GDM1 (cell line): ENCODE results near the gene KCNG2.

Experiments
- DNase-seq: peaks from one replicate; lab custom pipeline; 2025; lab: John Stamatoyannopoulos, UW

Gene KCNG2

DNA sequence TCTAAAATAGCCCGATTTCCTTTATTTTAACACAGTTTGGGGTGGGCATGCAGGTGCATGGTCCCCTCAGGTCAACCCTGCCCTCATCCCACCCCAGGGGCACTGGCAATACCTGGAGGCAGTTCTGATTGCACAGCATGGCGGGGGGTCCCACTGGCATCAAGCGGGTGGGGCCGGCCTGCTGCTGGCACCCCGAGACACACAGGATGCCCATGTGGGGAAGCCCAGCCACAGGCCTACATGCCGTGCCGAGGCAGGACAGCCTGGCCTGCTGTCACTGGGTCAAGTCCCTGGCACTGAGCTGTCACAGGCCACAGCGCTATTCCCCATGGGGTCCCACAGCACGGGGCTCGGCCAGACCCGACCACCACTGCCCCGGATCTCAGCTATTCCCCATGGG lies 11.9 kb upstream of the KCNG2 start:
- no peak for DNase-seq

DNA sequence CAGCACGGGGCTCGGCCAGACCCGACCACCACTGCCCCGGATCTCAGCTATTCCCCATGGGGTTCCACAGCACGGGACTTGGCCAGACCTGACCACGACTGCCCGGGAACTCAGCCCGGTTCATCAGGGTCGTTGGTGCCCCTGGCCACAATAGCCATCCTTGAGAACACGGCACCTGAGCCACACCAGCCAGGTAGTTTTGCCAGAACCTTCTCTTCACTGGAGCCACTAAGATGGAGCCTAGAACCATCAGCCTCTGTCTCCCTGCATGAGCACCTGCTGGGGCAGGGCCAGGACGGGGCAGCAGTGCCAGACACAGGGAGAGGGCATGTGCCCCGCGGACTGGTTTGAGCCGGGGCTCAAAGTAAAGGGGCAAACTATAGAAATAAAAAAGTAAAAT lies 11.4 kb upstream of the KCNG2 start:
- no peak for DNase-seq

DNA sequence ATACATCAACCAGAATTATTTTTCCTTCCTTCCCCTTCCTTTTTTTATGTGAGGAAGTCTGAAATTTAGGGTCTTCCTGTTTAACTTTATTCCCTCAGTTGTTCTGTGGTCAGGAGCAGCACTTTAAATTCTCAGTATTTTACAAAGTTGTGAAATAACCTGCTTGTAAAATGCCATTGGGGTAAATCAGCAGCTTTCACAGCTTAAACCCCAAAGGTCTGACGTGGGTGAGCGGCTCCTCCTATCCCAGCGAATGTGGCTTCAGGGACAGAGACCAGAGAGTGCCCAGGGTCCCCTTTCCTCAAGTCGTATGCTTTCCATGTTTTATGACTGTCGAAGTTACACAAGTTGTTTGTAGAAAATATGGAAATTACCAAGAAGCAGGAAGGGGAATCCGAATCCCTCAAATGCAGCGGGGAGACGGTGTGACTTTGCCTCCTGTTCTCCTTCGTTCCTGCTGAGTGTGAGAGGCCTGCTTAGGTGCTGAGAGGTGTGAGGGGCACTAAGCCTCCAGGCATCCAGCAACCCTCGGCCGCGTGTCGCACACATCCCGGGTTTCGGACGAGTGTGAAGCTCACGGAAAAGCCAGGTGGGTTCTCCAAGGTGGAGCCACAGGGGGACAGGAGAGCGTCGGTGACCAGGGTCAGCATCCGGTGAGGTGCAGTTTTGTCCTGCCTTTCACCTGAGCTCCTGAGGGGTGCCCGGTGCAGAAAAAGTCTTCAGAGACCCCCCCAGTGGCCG lies 10.8 kb upstream of the KCNG2 start:
- no peak for DNase-seq

DNA sequence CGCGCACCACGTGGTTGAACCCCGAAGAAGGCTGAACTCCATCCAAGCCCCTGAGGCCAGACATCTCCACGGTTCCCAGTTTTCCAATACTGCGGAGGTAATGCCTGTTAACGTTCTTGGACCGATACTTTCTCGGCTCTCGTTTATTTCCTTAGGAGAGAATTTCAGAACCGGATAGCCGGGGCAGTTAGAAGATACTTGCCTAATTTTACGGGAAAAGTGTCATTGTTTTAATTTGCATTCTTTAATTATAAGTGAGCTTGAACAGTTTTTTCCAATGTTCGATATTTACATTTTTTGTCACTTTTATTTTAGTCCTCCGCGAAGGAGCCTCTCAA lies 10.2 kb upstream of the KCNG2 start:
- no peak for DNase-seq

DNA sequence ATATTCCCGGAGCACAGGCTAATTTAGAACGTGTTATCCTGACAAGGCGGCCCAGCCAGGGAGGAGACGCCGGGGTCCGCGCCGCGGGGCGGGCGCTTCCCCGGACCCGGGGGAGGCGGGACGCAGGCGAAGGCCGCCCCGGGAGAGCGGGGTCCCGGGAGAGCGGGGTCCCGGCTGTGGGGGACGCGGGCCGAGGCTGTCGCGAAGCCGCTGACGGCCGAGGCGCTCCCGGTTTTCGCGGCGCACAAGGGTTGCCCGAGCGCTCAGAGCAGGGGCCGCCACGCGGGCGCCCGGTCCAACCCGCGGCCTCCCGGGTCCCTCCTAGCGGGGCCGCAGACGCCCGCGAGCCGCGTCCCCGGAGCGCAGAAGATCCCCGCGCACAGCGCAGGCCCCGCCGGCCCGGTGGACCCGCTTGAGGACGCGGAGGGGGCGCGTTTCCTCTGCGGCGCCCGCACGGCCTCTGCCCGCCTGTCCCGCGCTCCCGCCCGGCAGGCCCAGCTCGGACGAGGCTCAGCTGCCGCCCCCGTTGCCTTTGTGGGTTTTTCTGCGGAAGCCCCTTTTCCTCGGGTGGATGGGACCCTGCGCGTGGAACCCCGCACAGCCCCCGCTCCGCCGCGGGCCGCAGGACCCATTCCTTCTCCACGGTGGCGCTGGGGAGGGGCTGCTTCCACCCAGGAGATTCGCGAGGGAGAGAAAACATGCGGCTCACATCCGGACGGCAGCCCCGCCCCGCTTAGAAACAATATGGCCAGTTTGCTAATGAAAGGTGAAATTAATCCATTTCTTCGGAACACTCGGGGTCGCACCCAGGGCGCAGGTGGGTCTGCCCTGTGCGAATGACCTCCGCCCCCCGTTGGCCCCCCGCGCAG lies 9.6 kb upstream of the KCNG2 start:
- DNase-seq: no peak

DNA sequence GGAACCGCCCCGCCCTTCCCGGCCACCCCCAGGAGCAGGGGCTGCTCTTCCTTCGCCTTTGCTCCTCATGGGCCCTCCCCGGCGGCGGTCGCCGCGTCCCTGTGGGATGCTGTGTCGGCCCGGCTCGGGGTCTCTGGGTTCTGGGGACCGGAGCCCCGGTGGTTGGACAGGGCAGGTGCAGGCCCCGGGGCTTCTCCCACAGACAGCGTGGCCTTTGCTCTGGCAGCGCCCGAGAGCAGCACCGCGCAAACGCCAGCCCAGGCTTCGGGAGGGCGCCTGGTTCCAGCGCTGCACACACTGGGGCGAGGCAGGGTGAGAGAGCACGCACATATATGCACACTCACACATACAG lies 9.0 kb upstream of the KCNG2 start:
- DNase-seq: no peak

DNA sequence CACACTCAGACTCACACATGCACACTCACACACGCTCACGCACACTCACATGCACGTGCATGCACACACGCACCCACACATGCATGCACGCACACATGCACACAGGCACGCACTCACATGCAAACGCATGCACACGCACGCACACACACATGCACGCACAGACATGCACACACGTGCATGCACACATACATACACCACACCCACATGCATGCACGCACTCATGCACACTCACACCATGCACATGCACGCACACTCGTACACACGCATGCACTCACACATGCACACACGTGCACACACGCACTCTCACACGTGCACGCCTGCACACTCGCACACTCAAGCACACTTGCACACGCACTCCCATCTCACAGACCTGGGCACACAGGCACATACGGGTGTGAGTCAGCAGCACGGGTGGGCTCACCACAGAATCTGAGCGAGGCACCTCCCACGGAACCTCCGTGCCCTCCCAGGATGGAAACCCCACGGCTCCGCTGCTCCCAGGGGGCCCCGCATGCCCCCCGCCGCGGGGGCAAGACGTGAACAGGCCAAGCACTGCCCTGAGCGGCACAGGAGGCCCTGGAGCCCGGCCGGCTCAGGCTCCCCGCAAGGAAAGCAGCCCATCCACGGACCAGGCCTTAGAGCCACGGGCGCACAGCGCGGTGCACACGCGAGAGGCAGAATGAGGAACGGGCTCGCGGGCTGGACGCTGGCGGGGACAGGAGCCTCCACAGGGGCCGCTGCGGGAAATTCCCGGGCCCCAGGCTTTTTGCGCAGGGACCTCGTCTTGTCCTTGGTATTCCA lies 8.4 kb upstream of the KCNG2 start:
- no peak for DNase-seq

DNA sequence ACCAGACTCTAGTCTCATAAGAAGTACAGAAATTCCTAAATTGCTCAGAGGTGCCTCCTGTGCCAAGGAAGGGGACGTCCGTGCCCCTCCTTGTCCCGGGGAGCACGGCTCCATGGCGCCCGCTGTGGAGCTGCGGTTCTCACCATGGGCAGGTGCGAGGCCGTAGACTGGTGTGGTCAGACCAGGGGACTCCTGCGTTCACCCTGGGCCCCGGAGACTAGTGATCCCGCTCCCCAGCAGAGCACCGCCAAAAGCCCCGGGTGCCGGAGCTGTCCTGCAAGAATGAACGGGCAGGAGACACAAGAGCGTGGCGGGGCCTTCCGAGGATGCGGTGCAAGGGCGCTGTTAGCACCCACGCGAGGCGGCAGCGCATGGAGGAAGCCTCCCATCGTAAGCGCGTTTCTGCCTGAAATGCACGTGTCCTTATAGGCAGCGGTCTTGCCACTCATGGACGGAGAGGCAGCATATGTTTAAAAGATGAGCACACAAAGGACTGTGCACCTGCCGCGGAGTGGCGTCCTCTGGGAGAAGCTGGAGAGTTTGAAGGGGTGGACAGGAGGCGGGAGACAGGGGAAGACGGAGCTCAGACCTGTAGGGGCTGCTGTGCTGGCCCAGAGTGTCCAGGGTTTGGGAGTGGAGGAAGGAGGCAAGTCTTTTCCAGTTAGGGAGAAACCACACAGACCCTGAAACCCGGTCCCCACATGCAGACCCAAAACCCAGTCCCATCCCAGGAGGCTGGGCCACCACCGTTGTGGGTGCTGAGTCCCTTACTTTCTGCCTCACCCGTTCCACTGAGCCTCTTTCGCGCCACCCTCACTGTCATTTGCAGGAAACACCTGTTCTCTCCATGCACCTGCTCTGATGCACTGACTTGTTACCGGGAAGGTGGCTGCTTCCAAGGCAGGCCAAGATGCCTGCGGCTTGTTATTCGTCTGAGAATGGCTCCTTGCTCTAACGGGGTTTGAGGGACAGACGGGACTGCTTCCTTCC lies 7.5 kb upstream of the KCNG2 start:
- no peak for DNase-seq

DNA sequence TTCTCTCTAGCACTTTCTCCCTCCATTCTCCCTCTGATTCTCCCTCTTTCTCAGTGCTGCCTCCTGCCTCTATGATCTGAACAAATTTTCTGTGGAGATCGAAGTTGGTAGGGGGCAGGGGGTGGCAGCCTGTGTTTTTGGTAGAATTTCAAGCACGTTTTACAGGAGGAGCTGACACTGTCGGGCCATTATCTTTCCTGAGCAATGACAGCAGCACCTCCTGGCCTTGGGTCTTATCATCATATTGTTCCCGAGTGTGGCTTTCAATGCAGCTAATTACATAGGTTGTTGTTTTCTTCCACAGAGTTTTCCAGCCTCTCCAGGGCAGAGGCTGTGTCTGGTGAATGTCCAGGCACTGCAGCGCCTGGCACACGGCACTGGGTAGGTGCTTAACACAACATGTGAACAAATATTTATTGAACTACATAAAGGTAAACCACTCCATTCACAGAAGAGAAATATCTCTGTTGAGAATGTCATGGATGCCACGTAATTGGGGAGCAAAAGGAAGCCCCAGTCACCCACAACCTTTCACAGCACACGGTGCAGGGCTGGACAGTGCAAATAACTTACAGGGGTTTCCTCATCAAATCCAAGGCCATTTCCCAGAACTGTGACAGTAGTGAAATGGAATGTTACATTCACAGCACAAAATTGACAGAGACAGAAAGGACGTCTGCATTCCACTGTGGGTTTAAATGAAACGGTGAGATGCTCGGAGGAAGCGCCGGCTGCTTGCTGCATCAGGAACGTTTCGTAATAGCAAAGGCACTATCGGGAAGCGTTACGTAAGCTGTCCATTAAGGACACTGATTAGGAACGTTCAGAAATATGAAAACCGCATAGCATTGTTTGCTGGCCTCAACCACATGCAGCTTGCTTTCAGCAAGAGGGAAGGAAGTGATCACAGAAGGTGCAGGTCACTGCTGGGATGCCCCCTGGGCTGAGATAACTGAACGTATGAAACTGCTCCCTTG lies 6.5 kb upstream of the KCNG2 start:
- peak; percentile 15 for DNase-seq

DNA sequence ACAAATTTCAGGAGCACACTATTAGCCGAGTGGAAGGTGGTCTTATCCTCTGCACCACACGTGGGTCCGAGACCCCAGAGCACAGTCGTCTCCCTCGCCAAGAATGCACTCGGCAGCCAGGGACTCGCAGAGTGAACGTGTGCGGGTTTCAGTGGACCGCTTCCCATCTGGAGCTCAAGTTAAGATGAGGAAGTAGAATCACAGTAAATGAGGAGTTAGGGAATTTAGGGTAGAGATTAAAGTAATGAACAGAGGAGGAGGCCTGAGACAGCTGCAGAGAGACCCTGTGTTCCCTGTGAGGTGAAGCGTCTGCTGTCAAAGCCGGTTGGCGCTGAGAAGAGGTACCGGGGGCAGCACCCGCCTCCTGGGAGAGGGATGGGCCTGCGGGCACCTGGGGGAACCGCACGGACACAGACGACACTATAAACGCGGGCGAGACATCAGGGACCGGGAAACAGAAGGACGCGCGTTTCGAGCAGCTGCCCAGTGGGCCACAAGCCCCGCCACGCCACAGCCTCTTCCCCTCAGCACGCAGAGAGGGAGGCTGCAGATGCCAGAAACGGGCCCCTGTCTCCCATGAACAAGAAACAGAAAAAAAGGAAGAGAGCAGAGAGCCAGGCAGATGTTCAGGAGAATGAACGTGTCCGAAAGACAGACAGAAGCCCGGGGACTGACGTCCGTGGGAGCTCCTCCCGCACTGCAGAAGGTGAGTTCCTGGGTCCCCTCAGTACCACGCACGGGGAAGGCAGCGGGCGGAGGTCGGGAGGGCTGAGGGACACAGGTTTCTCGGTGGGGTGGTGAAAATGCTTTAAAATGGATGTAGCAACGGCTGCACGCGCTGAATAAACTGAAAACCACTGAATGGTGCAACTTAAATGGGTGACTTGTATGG lies 5.4 kb upstream of the KCNG2 start:
- no peak for DNase-seq

DNA sequence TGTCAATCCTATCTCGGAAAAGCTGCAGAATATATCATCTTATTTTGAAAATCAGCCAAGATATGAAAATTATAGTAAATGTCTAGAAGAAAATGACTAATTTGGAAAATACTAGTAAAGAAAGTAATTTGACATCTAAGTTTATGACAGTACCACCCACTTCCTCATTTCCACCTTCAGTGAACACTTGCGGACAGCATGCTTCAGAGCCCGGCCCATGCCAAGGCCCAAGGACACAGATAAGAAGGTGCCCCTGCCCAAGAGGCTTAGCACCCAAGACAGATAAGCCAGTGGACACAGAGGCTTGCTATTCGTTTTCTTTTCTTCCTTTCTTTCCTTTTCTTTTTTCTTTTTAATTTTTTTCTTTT lies 4.8 kb upstream of the KCNG2 start:
- DNase-seq: no peak

DNA sequence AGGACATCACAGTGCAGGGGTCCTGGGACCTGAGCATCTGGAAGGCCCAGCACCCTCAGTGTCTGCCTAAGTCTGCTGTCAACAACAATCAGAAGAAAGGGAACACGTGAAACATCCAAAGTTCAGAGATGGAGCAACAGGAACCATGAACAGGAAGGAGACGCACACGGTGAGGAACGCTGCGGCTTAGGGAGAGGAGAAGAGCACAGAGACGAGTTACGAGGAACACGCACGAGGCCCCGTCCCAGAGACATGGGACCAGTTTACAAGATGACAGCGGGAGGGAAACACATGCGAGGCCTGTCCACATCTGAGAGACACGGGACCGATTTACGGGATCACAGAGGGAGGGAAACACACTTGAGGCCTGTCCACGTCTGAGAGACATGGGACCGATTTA lies 2.9 kb upstream of the KCNG2 start:
- no peak for DNase-seq

DNA sequence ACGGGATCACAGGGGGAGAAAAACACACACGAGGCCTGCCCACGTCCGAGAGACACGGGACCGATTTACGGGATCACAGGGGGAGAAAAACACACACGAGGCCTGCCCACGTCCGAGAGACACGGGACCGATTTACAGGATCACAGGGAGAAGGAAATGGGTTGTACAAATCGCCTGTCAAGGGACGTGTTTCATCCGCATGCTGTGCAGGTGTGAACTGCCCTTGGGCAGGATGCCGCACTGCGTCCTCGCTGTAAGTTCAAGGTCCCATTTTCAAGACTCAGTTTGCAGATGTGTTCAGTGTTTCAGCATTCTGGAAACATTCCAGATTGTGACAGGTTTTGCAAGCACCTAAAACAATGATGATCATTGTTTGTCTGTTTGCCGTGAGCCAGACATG lies 2.3 kb upstream of the KCNG2 start:
- DNase-seq: no peak

DNA sequence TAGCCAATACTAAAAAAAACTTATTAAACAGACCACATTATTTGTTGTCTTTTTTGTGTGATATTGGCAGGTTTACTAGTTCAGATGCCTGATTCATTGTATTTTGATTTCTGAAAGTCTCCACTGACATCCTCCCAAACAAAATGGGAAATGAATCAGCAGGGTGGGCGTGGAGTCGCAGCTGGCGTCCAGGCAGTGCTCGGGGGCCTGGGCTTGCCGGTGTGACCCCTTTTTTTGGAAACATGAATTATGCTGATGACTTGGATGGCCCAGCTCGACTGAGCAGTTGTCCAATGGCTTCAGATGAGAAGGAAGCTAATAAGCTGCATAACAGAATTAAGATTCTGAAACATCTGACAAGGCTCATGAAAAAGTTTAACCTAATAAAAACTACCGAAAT lies 1.7 kb upstream of the KCNG2 start:
- DNase-seq: no peak

DNA sequence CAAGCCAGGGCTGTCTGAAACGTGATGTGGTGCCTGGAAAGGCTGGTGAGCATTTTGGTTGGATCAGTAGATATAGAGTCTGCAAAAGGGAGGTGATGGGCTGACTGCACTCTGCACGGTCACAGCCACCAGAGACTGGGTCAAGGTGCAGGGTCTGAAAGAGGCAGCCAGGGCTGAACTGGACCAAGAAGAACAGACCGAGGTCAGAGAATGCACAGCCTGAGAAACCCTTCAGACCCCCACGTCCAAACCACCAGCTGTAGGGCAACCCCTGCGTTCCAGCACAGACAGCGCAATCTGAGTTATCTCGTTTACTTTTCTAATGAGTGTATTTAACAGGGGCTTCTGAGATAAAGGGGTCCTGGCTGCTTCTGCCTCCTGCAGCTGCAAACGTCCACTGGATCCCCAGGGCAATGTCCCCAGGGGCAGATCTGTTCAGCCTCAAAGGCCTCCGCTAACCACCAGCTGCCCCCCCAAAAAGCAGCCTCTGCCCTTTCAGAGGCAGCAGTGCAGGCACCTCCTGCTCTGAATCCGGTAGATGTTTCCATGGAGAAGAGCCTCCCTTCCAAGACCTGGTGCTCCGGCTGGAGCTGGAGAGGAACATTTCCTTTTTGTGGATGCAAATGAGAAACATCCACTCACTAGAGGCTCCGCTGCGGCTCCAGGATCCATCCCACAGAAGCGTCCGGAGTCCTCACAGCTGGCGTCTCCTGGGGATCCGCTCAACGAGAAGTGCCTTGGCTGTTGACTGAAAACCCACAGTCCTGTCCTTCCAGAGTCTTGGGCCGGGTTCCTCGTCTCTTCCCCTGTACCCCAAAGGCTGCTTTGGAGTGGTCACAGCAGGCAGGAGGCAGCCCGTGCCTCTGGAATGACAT lies 970 bp upstream of the KCNG2 start:
- no peak for DNase-seq

DNA sequence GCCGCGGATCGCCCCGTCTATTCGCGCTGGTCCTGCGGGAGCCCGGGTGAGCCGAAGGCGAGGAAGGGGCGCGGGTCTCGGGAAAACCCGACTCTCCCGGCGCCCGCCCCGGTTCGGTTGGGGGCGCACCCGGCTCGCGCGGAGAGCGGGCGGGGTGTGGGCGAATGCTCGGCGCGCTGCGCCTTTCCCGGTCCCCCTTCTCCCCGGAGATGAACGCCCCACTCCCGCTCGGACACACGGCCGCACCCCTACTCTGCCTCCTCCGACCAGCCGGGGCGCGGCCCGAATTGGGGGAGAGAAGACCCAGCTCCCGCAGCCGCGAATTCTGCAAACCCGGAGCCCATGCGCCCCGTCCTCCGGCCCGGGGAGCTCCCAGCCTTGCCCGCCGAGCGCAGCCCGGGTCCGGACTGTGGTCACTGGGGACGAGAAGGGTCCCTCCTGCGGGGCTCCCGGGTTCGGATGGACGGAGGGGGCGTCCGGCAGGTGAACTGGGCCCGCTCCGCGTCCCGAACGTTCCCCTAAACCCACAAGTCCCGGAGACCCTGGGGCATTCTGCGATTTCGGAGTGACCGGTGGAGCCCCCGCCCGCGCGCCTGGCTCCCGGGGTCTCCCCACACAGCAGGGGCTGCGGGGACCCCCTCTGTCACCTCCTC lies 734 bp downstream of the KCNG2 start:
- DNase-seq: no peak

DNA sequence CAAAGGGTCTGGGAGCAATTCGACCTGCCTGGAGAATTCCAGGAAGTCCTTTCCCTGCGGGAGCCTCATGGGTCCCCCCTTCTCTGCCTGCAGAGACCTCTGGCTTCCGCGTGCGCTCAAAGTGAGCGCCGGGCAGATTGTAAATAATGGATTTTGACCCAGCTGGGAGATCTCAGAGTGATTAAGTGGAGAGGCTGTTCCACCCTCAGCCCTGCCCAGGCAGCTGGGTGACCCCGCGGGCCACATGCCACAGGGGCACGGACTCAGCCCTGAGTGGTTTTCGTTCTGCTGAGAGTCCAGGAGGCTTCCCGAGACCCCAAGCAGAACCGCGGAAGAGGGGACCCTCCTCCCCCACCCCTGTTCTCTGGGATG lies 1.2 kb downstream of the KCNG2 start:
- DNase-seq: no peak
